HG03354 (cell line): ENCODE data around the gene FURIN.
"Not testable (repeated sequence)": the region's sequence is repeated elsewhere in the genome, so short reads cannot be mapped to it uniquely, and the experiment has no call there.

ENCODE experiments used
- ATAC-seq: cut with Tn5 transposase; IDR thresholded peaks from one replicate; pipeline ENCODE4 v1.9.1; 2021; ENCODE audit warnings: mild to moderate bottlenecking; ENCODE audit not compliant: unreplicated experiment, poor library complexity, severe bottlenecking

The FURIN gene

DNA sequence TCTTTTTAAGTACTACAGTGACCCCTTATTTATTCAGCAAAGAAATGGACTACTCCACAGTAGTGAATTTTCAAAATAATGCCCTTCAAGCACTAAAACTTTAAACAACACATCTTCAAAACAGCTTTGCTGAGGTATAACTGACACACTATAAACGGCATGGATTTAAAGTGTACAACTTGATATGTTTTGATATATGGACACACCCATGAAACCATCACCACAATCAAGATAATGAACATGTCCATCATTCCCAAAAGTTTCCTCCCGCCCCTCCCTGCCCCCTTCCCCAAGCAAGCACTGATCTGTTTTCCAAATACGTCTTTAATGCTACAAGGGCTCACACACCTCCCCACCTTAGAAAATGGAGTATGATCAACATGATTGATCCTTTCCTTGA lies 1.6 kb upstream of the FURIN start:
- no peak for ATAC-seq

DNA sequence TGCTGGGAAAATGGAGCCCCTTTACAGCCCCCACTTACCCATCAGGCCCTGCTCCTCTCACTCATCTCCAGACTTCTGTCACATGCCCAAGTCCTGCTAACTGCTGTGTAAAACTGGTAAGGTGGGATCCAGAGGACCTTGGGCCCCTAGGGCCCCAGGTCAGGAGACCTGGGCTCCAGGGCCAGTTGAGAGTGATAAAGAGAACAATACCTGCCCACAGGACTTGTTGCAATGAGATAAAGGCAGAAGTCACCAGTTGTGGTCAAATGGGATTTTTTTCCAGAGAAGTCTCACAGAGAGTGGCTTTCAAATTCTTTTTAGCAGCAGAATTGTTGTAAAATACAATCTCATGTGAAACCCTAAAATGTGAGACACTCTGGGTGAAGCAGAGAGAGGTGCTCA lies 753 bp downstream of the FURIN start:
- no peak for ATAC-seq

GRCh38 chr15:90869601-90870353 lies 1.4 kb downstream of the FURIN start:
- no peak for ATAC-seq

DNA sequence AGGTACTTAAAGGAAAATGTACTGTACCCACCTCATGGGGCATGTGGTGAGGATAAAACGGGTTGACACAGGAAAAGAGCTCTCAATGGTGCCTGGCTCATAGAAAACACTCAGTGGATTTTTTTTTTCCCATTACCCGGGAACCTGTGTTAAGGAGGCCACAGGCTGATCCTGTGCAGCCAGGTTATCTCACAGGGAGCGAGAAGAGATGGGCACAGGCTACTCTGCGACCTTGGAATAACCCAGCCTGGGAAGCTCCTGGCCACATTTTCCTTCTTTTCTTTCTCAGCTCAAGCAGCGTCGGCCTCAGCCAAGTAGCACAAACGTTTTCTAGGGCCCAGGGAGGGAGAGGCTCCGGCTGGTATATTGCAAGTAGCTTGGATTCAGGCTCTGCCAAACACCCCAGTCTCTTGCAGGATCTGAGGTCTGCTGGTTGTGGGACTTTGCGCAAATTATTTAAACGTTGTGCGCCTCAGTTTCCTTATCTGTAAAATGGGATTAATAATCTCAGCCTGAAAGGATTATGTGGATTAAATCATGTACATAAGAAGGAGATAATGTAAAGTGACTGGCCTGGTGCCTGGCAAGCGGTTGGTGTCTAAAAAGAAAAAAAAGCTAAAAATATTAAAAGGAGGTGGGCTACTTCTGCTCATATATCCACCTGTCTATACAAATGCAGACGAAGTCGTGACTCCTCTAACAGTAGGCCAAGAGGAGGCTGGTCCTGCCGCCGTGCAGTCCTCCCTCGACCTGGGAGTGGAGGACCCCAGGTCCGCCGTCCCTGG lies 2.2 kb downstream of the FURIN start:
- ATAC-seq: no peak

GRCh38 chr15:90871139-90871715 lies 2.8 kb downstream of the FURIN start:
- ATAC-seq: no peak

GRCh38 chr15:90871716-90872485 lies 3.5 kb downstream of the FURIN start:
- ATAC-seq: no peak

DNA sequence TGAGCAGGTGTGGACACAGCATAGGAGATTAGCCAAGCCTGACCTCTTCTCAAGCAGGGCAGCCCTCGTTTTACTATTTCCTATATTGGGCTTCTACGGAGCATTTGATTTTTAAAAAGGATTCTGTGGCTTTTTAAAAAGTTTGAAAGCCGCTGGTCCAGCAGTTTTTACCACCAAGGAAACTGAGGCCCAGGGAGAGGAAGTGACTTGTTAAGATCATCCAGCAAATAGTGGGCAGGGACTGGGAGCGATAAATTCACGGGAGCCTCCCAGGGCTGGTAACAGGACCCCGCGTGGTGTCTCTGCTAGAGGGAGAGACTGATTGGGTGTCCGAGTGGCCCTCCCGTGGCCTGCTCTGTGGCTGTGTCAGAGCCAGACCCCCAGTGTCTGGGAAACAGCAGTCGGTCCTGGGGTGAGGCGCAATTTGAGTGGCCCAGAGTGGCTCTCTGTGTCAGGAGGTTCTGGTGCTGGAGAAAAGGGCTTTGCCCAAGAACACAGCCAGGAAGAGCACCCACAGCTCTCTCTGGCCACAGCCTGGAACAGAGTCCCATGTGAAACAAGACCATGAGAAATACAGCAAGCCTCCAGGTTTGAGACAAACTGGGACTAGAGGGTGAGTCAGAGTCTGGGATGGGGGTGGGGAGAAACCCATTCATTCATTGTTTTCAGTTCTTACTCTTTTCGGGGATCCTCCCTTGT lies 4.2 kb downstream of the FURIN start:
- no peak for ATAC-seq

DNA sequence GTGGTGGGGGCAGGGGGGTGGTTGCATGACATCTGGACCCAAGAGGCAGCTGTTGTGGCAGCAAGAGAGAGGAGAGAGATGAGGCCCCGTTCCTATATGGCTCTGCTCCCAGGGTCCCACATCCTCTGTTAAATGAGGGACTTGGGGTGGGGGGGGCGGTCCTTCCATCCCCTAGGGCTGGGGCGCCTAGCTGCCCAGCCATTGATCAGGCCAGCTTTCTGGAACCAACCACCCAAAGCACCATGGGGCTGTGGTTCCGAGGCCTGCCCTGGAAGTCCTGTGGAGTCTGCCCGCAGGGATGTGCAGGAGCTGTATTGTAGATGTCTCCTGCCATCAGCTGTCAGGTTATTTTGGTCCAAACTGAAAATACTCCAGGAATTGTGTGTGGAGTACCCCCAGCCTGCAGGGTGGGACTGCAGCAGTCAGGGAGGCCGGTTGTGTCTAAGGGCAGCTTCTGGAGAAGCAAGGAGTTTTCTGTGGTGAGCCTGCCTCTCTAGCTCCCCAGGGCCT lies 5.2 kb downstream of the FURIN start:
- no peak for ATAC-seq

DNA sequence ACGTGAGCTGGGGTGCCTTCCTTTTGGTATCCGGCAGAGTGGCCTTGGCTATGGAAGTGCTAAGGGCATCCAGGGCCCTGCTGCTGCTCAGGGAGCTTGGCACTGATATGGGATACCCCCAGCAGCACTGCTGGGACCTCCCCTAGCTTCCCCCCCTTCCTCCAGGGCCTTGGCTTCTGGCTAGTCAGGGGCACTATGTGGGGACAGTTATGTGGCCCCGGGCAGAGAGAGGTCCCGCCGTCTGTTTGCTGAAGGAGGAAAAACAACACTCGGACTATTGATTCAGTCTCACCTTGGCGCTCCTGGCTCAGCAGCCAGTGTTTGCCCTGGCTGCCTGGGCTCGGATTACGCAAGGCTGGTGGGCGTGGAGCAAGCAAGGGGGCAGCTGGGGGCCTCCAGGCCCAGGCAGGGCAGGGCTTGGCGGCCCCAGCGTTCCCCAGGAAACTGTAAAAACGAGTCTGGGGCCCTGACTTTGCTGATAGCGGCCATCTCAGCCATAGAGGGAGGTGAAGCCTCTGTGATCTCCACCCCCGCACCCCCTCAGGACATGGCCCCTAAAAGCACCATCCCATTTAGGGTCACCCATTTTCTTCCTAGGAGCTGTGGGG lies 5.7 kb downstream of the FURIN start:
- ATAC-seq: no peak

- ATAC-seq: not testable (repeated sequence)
Measured at GRCh38 chr15:90874986-90875385, 6.6 kb downstream of the FURIN start.

DNA sequence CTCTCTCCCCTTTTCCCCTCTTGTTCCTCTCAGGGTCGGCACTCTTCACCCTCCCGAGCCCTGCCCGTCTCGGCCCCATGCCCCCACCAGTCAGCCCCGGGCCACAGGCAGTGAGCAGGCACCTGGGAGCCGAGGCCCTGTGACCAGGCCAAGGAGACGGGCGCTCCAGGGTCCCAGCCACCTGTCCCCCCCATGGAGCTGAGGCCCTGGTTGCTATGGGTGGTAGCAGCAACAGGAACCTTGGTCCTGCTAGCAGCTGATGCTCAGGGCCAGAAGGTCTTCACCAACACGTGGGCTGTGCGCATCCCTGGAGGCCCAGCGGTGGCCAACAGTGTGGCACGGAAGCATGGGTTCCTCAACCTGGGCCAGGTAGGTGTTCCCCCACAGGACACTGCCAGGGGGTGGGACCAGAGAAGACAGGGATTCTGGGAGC lies 7.2 kb downstream of the FURIN start:
- no peak for ATAC-seq

DNA sequence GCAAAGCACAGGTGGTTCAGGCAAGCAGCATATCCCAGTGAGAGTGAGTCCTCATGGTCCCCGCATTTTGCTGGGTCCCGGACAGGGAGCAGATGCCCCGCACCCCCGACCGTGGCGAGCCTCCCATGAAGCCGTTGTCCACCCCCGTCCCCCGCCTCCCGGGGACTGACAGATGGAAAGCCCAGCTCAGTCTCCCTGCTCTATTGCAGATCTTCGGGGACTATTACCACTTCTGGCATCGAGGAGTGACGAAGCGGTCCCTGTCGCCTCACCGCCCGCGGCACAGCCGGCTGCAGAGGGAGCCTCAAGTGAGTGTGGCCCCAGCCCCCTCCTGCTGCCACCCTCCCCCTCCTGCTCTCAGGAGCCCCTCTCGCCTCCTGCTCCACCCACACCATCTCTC lies 7.7 kb downstream of the FURIN start:
- ATAC-seq: no peak

DNA sequence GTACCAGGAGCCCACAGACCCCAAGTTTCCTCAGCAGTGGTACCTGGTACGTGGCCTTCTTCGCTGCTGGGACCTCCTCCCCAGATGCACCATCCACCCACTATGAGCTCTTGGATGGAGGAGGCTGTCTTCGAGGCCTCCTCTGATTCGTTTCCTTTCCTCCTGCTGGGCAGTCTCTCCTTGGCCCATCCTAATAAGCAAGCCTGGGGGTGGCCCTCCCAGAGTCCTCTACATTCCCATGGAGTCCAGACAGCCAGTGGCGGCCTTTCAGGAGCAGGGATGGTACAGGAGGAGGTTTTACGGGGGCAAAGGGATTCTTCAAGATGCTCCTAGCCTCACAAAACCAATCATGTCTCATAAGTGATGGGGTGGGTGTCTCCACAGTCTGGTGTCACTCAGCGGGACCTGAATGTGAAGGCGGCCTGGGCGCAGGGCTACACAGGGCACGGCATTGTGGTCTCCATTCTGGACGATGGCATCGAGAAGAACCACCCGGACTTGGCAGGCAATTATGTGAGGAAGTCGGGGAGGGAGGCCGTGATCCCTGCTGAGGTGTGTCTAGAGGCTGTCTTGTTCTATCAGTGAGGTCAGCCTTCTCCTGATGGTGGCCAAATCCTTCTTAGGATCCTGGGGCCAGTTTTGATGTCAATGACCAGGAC lies 8.3 kb downstream of the FURIN start:
- no peak for ATAC-seq

DNA sequence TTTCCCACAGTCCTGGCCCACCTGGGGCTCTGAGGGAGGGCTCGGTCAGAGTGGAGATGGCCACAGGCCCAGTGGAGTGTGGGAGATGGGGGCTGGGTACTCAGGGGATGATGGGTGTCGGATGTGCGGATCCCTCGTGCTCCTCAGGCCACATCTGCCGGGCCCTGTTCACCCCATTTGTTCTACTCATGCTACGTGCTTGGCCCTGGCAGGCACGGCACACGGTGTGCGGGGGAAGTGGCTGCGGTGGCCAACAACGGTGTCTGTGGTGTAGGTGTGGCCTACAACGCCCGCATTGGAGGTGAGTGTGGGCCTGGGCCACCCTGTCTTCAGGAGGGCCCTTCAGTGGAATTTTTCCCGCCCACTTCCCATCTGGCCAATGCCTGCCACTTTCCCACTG lies 8.9 kb downstream of the FURIN start:
- ATAC-seq: no peak

DNA sequence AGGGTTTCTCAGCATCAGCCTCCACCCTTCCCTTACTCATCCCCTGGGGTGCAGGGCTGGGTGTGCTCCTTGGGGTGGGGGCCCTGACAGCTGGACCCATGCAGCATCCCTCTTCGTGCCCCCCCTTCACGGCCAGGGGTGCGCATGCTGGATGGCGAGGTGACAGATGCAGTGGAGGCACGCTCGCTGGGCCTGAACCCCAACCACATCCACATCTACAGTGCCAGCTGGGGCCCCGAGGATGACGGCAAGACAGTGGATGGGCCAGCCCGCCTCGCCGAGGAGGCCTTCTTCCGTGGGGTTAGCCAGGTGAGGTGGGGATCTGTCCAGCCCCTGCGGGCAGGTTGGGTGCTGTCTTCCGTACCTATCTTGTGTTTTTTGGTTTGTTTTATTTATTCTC lies 9.6 kb downstream of the FURIN start:
- ATAC-seq: no peak

DNA sequence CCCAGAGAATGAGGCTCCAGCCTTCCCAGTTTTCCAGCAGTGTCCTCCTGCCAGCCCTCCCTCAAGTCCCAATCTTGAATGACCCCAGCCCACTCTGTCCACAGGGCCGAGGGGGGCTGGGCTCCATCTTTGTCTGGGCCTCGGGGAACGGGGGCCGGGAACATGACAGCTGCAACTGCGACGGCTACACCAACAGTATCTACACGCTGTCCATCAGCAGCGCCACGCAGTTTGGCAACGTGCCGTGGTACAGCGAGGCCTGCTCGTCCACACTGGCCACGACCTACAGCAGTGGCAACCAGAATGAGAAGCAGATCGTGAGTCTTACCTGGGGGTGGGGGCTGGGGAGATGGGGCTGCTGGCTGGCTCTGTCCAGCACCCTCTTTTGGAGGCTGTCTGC lies 10.3 kb downstream of the FURIN start:
- ATAC-seq: no peak

- ATAC-seq: no peak
Measured at GRCh38 chr15:90879730-90880366, 11.5 kb downstream of the FURIN start.
